Kidney epithelial cell (primary cell): ENCODE measurements around the gene OSTN. TPM values are rescaled to one million over a fixed set of nuclear protein-coding genes. Genes with fewer than 3 reads are reported as not detected.

Source experiments
- DNase-seq: peaks from one replicate; pipeline ENCODE4 v3.0.0-alpha.2; 2010; ENCODE audit warnings: low read depth
- H3K27me3 ChIP-seq: 2 replicates; pipeline ENCODE4 v1.6.0; 2011; ENCODE audit warnings: low read length; ENCODE audit not compliant: control insufficient read depth, insufficient read depth
- H3K36me3 ChIP-seq: 2 replicates; pipeline ENCODE4 v1.5.1; 2011; ENCODE audit warnings: low read length; ENCODE audit not compliant: control insufficient read depth, insufficient read depth
- H3K4me3 ChIP-seq: 2 replicates; pipeline ENCODE4 v1.5.1; 2011; ENCODE audit warnings: low read depth, mild to moderate bottlenecking, control low read depth, low read length
- total RNA-seq: library from RNA; depleted of rRNA; stranded (reverse); fragments of >200 nt; gene quantifications from 2 replicates; pipeline ENCODE4 v1.2.3, GENCODE V29; 2015
- TF ChIP-seq, protein P1 (sequence below): IDR thresholded peaks from 2 replicates; pipeline ENCODE4 v1.5.1; 2011; ENCODE audit warnings: mild to moderate bottlenecking, moderate library complexity, low read length, control low read depth, inconsistent platforms; ENCODE audit not compliant: insufficient read depth, poor library complexity, severe bottlenecking

Gene OSTN
- total RNA-seq, 1 donor from 2014 or later = 0.04 TPM

DNA sequence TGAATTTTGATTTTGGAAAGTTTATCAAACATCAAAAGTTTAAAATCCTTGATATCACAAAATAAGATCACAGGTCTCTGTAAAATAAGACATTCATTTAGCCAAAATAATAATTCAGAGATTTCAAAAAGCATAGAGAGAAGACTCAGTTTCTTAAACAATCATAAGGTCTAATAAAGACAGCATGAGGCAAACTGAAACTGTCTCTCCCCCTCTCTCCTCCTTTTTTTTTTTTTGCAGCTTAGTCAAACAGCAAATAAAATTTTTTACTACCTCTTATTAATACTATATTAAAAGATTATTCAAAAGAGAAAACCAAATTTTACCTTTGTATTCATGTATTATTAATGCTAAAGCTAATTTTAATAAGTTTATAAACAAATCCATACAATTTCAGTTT, 57.4 kb downstream of the OSTN start:
- Histone ChIP-seq H3K36me3 (no peaks in the 10 kb centered on the region), H3K27me3 (no peaks in the 10 kb centered on the region), H3K4me3 (no peak overlapping the region)
- TF ChIP-seq, protein P1, sequence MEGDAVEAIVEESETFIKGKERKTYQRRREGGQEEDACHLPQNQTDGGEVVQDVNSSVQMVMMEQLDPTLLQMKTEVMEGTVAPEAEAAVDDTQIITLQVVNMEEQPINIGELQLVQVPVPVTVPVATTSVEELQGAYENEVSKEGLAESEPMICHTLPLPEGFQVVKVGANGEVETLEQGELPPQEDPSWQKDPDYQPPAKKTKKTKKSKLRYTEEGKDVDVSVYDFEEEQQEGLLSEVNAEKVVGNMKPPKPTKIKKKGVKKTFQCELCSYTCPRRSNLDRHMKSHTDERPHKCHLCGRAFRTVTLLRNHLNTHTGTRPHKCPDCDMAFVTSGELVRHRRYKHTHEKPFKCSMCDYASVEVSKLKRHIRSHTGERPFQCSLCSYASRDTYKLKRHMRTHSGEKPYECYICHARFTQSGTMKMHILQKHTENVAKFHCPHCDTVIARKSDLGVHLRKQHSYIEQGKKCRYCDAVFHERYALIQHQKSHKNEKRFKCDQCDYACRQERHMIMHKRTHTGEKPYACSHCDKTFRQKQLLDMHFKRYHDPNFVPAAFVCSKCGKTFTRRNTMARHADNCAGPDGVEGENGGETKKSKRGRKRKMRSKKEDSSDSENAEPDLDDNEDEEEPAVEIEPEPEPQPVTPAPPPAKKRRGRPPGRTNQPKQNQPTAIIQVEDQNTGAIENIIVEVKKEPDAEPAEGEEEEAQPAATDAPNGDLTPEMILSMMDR = no peak
- no peak for DNase-seq

- no peak for DNase-seq
- no peaks in the 10 kb centered on the region for H3K36me3 ChIP-seq
- no peak overlapping the region for H3K4me3 ChIP-seq
- H3K27me3 ChIP-seq = no peaks in the 10 kb centered on the region
- TF ChIP-seq, protein P1 = no peak
Measured at GRCh38 chr3:191257286-191257685, 58.2 kb downstream of the OSTN start.

- TF ChIP-seq, protein P1 = no peak
- no peak for DNase-seq
- no peaks in the 10 kb centered on the region for H3K36me3 ChIP-seq
- H3K27me3 ChIP-seq = no peaks in the 10 kb centered on the region
- H3K4me3 ChIP-seq = no peak overlapping the region
Measured at GRCh38 chr3:191259486-191259885, 60.4 kb downstream of the OSTN start.

DNA sequence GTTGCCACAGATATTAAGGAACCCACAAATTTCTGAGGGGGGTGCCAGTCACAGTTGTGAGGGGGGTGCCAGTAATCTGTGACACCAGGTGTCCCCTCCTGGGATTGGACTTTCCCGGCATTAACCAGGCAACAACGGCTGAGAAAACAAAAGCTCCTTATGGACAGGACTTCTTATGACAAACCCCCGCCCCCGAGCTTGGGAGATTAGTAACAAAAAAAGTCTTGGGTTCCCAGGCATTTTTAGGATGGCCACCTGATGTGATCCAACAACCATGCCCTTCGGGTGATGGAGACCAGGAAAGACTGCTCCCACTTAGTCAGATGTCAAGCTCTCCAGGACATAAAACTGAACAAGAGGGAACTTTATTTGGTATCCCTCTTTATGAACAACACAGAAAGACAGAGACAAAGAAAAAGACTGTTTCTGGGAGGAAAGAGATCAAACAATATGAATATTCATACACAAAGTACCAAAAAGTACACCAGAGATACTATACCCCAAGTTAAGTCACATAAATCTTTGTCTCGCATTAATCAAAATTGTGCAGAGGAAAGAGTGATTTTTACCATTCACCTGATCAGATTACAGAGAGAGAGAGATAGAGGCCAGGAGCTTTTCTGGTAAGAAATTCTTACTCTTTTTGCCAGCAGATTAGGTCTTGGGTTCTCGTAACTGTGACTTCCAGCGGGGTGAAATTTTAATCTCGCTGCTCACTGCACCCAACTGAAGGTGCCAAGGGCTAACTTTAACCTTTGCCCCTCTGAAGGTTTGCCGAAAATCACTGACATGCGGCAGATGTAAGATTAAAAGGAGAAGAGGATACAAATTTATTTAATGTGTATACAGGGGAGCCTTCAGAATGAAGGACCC, 61.6 kb downstream of the OSTN start:
- DNase-seq = no peak
- Histone ChIP-seq H3K36me3 (no peaks in the 10 kb centered on the region), H3K4me3 (no peak overlapping the region), H3K27me3 (no peaks in the 10 kb centered on the region)
- TF ChIP-seq, protein P1 = no peak

DNA sequence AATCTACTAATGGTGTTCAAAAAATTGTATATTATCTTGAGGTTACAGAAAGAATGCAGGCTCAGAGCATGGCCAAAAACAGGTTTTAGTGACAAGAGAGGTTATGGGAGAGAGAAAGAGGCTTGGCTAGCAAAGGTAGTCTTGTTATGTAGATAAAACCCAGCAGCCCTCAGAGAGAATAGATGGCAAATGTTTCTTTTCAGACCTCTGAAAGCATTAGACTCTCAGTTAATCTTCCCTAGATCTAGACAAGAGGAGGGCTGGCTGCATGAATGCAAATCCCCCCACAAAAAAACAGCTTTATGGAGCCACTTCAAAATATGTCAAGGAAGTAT, 62.2 kb downstream of the OSTN start:
- H3K36me3 ChIP-seq = no peaks in the 10 kb centered on the region
- H3K4me3 ChIP-seq = no peak overlapping the region
- H3K27me3 ChIP-seq = no peaks in the 10 kb centered on the region
- DNase-seq = no peak
- TF ChIP-seq, protein P1 = no peak

DNA sequence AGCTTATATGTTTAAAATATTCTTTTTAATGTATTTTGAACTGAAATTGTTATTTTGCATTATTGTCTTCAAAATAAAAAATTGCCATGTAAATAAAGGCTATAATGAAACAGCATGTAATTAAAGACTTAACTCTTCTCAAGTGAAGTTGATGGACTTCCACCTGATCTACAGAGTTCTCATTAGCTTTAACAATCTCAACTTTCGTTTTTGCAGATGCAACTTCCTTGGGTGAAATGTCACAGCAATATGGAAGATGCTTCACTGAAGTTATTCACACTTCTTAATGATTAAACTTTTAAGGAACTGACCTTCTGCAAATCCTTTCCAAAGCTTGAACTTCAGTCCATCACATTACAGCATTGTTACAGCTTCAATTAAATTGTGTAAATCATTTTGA, 63.6 kb downstream of the OSTN start:
- Histone ChIP-seq H3K27me3 (no peaks in the 10 kb centered on the region), H3K4me3 (no peak overlapping the region), H3K36me3 (no peaks in the 10 kb centered on the region)
- DNase-seq = no peak
- TF ChIP-seq, protein P1 = no peak
